Measurements from ENCODE around the gene CC2D1A. TPM values are rescaled to one million over a fixed set of nuclear protein-coding genes. Genes with fewer than 3 reads are reported as not detected.

CC2D1A gene
- total RNA-seq, 4 donors from 2014 or later: 113 to 294 (median 177) TPM

- Histone ChIP-seq H3K27me3 (no peaks in the 10 kb centered on the region), H3K36me3 (peaks cover 0 to 16% (median 8%) of the 10 kb centered on the region in 4 donors), H3K4me3 (peak overlapping the region in 2 of 4 donors; percentile 45 to 96), H3K4me1 (peaks cover 3 to 16% (median 13%) of the 10 kb centered on the region in 4 donors), H3K27ac (peak overlapping the region in 3 of 4 donors; percentile 15 to 54 (median 27)), H3K9me3 (no peaks in the 10 kb centered on the region)
- intact Hi-C loops (cut with DNase I; ENCODE audit: low total_unique reads) (no loop called here), in situ Hi-C loops (cut with MboI; ENCODE audit: low pct_ligation_motif_present in 1 of 4, low pct_unique_long_range_greater_than_20kb in 1 of 4, low sequenced_read_pairs in 3 of 4) (no loop called here)
- TF ChIP-seq CTCF (IDR thresholded peaks at IDR 0.05) (no peak), POLR2AphosphoS5 (IDR thresholded peaks at IDR 0.05) (no peak), EP300 (IDR thresholded peaks at IDR 0.05; ENCODE audit: low read depth) (no peak), POLR2A (IDR thresholded peaks at IDR 0.05) (no peak)
- 8 to 30% methylated on average over 6 to 20 of the region's 20 CpGs for WGBS, 2 donors (ENCODE audit: low coverage in 1 of 2)
- no peak for DNase-seq
Measured at GRCh38 chr19:13951799-13952153, 45.8 kb downstream of the CC2D1A start.

DNA sequence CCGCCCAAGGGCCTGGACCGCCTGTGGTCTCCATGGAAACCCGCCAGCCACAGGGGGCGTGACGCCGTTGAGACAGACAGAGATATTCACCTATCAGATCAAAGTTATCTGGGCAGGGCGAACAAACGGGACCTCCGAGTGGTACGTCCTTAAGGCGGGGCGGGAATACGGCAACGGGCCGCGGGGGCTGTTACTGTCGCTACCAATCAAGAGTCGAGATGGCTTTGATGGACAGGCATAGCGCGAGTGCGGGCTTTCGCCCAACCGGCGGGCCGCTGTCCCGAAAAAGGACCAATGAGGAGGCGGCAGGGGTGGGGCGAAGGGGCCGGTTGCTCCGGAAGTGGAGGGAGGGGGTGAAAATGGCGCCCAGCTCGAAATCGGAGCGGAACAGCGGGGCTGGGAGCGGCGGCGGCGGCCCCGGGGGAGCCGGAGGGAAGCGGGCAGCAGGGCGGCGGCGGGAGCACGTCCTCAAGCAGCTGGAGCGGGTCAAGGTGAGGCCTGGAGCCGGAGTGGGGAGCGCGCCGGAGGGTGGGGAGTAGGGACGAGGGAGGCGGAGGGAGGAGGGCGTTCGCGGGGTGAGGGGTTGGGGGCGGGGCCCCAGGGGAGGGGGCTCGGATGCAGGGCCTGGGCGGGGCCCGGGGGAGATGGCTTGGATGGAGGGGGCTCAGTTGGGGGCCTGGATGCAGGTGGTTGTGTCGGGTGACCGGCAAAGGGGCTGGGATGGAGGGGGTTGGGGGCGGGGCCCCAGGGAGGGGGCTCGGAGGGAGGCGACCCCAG lies 46.3 kb downstream of the CC2D1A start, which contains the start of gene DCAF15:
Gene DCAF15 (plus strand): TSS at position 356 of the 777 bp plus-strand sequence. CDS start 4 bp downstream, at position 360.
- H3K36me3 ChIP-seq: peaks cover 0 to 21% (median 10%) of the 10 kb centered on the region in 4 donors
- H3K4me1 ChIP-seq: peaks cover 3 to 16% (median 13%) of the 10 kb centered on the region in 4 donors
- 0% methylated on average over 24 to 56 of the region's 65 CpGs for WGBS, 2 donors (ENCODE audit: low coverage in 1 of 2)
- no peaks in the 10 kb centered on the region for H3K27me3 ChIP-seq
- H3K27ac ChIP-seq: peak within 1 kb of the TSS; percentile 84 to 91 (median 88)
- peak; percentile 99 for DNase-seq
- in situ Hi-C loops (cut with MboI; ENCODE audit: low pct_ligation_motif_present in 1 of 4, low pct_unique_long_range_greater_than_20kb in 1 of 4, low sequenced_read_pairs in 3 of 4): no loop called here
- H3K9me3 ChIP-seq: no peaks in the 10 kb centered on the region
- peak within 1 kb of the TSS; percentile 67 to 100 (median 84) for H3K4me3 ChIP-seq
- TF ChIP-seq POLR2A (IDR thresholded peaks at IDR 0.05) (peak; percentile 72), POLR2AphosphoS5 (IDR thresholded peaks at IDR 0.05) (peak; percentile 29 to 78 (median 77)), CTCF (IDR thresholded peaks at IDR 0.05) (no peak), EP300 (IDR thresholded peaks at IDR 0.05; ENCODE audit: low read depth) (no peak)
- intact Hi-C loops (cut with DNase I; ENCODE audit: low total_unique reads): no loop called here

DNA sequence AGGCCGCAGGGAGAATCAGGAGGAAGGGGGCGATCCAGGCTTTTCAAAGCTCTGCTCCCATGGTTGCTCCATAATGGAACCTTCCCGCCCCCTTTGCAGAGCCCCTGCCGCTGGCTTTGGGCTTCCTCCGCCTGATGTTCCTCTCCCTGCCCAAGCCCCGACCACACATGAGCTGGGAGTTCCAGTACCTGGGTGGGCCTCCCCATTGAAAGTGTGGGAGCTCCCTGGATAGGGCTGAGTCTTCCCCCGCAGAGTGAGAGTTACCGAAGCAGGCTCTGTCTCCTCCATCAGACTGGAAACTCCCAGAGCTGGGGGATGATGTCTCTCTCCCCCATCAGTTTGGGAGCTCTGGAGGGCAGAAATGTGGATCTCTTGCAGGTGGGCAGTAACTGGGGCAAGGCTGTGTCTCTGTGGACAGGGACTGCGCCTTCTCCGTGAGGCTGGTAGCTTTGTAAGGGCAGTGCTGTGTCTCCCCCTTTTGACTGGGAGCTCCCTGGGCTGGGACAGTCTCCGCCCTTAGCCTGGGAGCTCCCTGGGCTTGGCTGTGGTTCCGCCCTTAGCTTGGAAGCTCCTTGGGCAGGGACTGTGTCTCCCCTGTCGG lies 47.0 kb downstream of the CC2D1A start:
- in situ Hi-C loops (cut with MboI; ENCODE audit: low pct_ligation_motif_present in 1 of 4, low pct_unique_long_range_greater_than_20kb in 1 of 4, low sequenced_read_pairs in 3 of 4): no loop called here
- peak; percentile 76 for DNase-seq
- H3K4me1 ChIP-seq: peaks cover 3 to 16% (median 13%) of the 10 kb centered on the region in 4 donors
- intact Hi-C loops (cut with DNase I; ENCODE audit: low total_unique reads): no loop called here
- H3K27ac ChIP-seq: peak overlapping the region; percentile 84 to 91 (median 88)
- no peaks in the 10 kb centered on the region for H3K9me3 ChIP-seq
- 4% methylated on average over 13 of the region's 13 CpGs; no CpG with 5 or more reads in 1 of the 2 donors for WGBS, 2 donors (ENCODE audit: low coverage in 1 of 2)
- no peaks in the 10 kb centered on the region for H3K27me3 ChIP-seq
- peaks cover 0 to 26% (median 10%) of the 10 kb centered on the region in 4 donors for H3K36me3 ChIP-seq
- H3K4me3 ChIP-seq: peak overlapping the region; percentile 67 to 100 (median 84)
- TF ChIP-seq EP300 (IDR thresholded peaks at IDR 0.05; ENCODE audit: low read depth) (no peak), POLR2AphosphoS5 (IDR thresholded peaks at IDR 0.05) (peak in 2 of 3 donors; percentile 63 to 71), CTCF (IDR thresholded peaks at IDR 0.05) (peak in 2 of 5 experiments; percentile 5 to 29), POLR2A (IDR thresholded peaks at IDR 0.05) (peak; percentile 72)

GRCh38 chr19:13954185-13954584 lies 48.2 kb downstream of the CC2D1A start:
- H3K27me3 ChIP-seq: no peaks in the 10 kb centered on the region
- in situ Hi-C loops (cut with MboI; ENCODE audit: low pct_ligation_motif_present in 1 of 4, low pct_unique_long_range_greater_than_20kb in 1 of 4, low sequenced_read_pairs in 3 of 4): no loop called here
- no peak overlapping the region for H3K4me3 ChIP-seq
- H3K4me1 ChIP-seq: peaks cover 3 to 16% (median 13%) of the 10 kb centered on the region in 4 donors
- H3K27ac ChIP-seq: no peak overlapping the region
- intact Hi-C loops (cut with DNase I; ENCODE audit: low total_unique reads): no loop called here
- H3K36me3 ChIP-seq: peaks cover 0 to 26% (median 10%) of the 10 kb centered on the region in 4 donors
- DNase-seq: no peak
- 95% methylated on average over 9 of the region's 15 CpGs; no CpG with 5 or more reads in 1 of the 2 donors for WGBS, 2 donors (ENCODE audit: low coverage in 1 of 2)
- no peaks in the 10 kb centered on the region for H3K9me3 ChIP-seq
- TF ChIP-seq POLR2A (IDR thresholded peaks at IDR 0.05) (no peak), CTCF (IDR thresholded peaks at IDR 0.05) (no peak), POLR2AphosphoS5 (IDR thresholded peaks at IDR 0.05) (no peak), EP300 (IDR thresholded peaks at IDR 0.05; ENCODE audit: low read depth) (no peak)
